ENCODE results near the gene CAMK4. TPM values are rescaled to one million over a fixed set of nuclear protein-coding genes. Genes with fewer than 3 reads are reported as not detected.
"Not testable (repeated sequence)": the region's sequence is repeated elsewhere in the genome, so short reads cannot be mapped to it uniquely, and the experiment has no call there.

CAMK4 gene
- total RNA-seq, 2 experiments from 2014 or later: 33.3 to 36.5 TPM

DNA sequence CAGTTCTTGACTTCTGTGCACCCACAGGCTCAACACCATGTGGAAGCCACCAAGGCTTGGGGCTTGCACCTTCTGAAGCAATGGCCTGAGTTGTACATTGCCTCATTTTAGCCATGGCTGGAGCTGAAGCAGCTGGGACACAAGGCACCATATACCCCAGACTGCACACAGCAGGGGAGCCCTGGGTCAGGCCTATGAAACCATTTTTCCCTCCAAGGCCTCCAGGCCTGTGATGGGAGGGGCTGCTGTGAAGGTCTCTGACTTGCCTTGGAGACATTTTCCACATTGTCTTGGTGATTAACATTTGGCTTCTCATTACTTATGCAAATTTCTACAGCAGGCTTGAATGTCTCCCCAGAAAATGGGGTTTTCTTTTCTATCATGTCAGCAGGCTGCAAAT is 185.1 kb downstream of the CAMK4 start:
- H3K27ac Mint-ChIP-seq; intact Hi-C loops (cut with micrococcal nuclease); DNase-seq; H3K4me1 Mint-ChIP-seq (ENCODE audit: low read depth); H3K27me3 Mint-ChIP-seq; CTCF ChIA-PET; H3K9me3 Mint-ChIP-seq; H3K4me3 Mint-ChIP-seq; POLR2A ChIA-PET: not testable (repeated sequence)
- H3K36me3 Mint-ChIP-seq: peaks cover 50% of the 10 kb centered on the region

DNA sequence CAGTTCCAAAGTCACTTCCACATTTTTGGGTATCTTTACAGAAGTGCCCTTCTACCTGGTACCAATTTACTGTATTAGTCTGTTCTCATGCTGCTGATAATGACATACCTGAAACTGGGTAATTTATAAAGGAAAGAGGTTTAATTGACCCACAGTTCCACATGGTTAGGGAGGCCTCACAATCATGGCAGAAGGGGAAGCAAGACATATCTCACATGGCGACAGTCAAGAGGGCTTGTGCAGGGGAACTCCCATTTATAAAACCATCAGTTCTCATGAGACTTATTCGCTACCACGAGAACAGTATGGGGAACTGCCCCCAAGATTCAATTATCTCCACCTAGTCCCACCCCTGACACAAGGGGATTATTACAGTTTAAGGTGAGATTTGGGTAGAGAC is 185.9 kb downstream of the CAMK4 start:
- H3K4me3 Mint-ChIP-seq; H3K27ac Mint-ChIP-seq; H3K4me1 Mint-ChIP-seq (ENCODE audit: low read depth); H3K27me3 Mint-ChIP-seq; intact Hi-C loops (cut with micrococcal nuclease); POLR2A ChIA-PET; H3K9me3 Mint-ChIP-seq; DNase-seq; CTCF ChIA-PET: not testable (repeated sequence)
- peaks cover 51% of the 10 kb centered on the region for H3K36me3 Mint-ChIP-seq

DNA sequence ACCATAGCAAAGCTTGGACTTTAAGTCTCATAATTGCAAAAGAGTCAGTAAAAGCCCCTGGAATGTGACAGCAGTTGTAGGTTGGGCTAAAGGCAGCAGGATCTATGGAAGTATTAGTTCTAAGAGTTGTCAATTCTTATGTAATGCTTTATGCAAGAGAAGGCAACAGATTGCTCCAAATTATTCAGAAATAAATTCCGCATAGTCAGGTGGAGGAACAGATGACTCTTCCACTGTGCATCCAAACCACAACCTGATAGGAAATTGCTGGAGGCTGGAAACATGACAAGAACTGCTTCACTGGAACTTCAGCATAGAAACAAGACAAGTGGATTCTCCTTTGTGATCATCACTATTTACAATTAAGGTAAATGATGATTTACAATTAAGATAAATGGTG is 187.1 kb downstream of the CAMK4 start:
- Mint-ChIP-seq H3K4me3 (no peak overlapping the region), H3K27me3 (no peaks in the 10 kb centered on the region), H3K4me1 (ENCODE audit: low read depth) (peaks cover 5% of the 10 kb centered on the region), H3K36me3 (peaks cover 48% of the 10 kb centered on the region), H3K9me3 (peaks cover 9% of the 10 kb centered on the region), H3K27ac (no peak overlapping the region)
- intact Hi-C loops (cut with micrococcal nuclease): no loop called here
- ChIA-PET POLR2A (no interaction called here), CTCF (no interaction called here)
- DNase-seq: no peak

DNA sequence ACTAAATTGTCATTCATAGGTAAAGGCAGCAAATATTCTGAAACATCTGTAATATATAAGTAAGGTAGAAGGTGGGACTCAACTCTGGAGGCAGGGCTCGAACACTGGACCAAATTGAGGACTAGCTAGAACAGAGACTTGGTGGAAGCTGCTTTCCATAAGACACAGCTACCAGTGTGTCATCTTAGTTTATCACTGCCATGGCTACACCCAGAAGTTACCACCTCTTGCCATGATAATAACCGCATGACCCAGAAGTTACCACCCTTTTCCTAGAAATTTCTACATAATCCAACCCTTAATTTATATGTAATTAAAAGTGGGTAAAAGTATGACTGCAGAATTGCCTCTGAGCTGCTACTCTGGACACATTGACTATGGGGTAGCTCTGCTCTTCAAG is 188.4 kb downstream of the CAMK4 start:
- no peak for DNase-seq
- intact Hi-C loops (cut with micrococcal nuclease): no loop called here
- Mint-ChIP-seq H3K9me3 (peaks cover 8% of the 10 kb centered on the region), H3K4me1 (ENCODE audit: low read depth) (peaks cover 5% of the 10 kb centered on the region), H3K27me3 (no peaks in the 10 kb centered on the region), H3K27ac (no peak overlapping the region), H3K36me3 (peaks cover 42% of the 10 kb centered on the region), H3K4me3 (no peak overlapping the region)
- ChIA-PET CTCF (interaction anchor here (1.0 kb wide), 1 partner anchor 13 kb away, joined by 3 read pairs; no protein-coding TSS in a partner anchor), POLR2A (no interaction called here)

DNA sequence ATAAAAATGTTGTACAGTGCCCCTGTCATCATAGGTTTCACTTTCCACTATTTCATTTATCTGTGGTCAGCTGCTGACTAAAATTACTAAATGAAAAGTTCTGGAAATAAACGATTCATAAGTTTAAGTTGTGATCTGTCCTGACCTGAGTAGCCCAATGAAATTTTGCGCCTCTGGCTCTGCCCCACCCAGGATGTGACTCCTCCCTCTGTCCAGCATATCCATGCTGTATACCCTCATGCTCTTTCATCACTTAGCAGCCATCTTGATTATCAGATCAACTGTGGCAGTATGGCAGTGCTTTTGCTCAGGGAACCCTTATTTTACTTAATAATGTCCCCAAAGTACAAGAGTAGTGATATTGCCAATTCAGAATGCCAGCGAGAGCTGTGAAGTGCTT is 190.9 kb downstream of the CAMK4 start:
- no peak overlapping the region for H3K27ac Mint-ChIP-seq
- peaks cover 15% of the 10 kb centered on the region for H3K9me3 Mint-ChIP-seq
- POLR2A ChIA-PET: no interaction called here
- peak; percentile 26 for DNase-seq
- no peak overlapping the region for H3K4me3 Mint-ChIP-seq
- CTCF ChIA-PET: no interaction called here
- intact Hi-C loops (cut with micrococcal nuclease): no loop called here
- H3K4me1 Mint-ChIP-seq (ENCODE audit: low read depth): peaks cover 5% of the 10 kb centered on the region
- peaks cover 27% of the 10 kb centered on the region for H3K36me3 Mint-ChIP-seq
- no peaks in the 10 kb centered on the region for H3K27me3 Mint-ChIP-seq

DNA sequence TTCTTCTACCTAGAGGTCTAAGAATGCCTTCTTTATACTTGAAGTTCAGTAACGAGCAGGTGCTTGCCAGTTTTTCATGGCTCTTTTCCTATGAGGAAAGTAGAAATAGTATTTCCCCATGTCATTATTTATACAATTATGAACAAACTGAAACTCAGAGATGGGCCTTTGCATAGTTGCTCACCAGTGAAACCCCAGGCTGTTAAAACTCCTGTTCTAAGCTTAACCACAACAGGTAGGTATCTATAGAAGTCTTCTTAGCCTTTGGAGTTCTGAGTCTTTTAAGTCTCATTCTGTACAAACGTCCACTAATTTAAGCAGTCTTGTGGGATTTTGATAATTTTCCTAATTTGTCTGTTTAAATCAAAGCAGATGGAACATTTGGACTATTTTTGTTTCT is 198.1 kb downstream of the CAMK4 start:
- H3K27ac Mint-ChIP-seq: no peak overlapping the region
- H3K27me3 Mint-ChIP-seq: no peaks in the 10 kb centered on the region
- CTCF ChIA-PET: no interaction called here
- H3K4me3 Mint-ChIP-seq: no peak overlapping the region
- intact Hi-C loops (cut with micrococcal nuclease): no loop called here
- POLR2A ChIA-PET: no interaction called here
- H3K4me1 Mint-ChIP-seq (ENCODE audit: low read depth): peaks cover 10% of the 10 kb centered on the region
- H3K36me3 Mint-ChIP-seq: peaks cover 25% of the 10 kb centered on the region
- H3K9me3 Mint-ChIP-seq: peaks cover 12% of the 10 kb centered on the region
- no peak for DNase-seq

DNA sequence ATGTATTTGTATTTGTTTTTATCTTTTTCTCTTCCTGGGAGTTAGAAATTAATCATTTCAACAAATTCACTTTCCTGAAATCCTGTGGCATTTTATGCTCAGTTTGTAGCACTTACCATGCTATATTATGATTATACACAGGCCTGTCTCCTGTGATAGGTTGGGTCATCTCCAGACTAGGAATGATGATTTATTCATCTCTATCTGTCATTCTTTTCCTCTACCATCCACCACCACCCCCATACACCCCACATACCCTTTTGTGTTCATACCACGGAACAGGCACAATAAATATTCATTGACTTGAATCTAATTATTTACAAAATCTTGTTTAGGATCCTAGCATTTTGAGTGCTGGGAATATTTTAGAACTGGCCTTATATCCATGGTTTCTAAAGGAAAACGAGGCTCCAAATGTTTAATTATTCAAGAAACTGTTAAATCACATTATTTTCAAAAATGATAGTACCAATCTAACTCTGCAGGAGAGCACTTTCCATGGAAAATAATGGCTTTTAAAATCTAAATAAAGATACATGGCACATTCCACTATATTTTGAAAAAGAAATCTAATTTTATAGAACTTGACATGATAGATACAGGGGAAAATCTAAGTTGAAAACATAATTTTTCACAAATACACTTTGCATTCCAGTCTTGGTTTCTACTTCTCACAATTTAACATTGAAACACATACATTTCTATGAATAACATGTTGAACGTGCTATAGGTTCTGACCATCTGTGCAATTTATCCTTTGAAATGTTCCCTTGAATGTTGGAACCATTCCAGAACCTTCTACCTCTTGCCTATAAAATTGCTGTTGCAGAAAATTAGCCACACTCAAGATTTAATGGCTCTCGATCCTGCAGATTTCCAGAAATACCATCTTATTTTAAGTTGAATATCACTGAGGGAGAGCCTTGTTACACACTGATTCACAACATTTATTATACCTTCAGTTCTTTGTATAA is 198.8 kb downstream of the CAMK4 start:
- Mint-ChIP-seq H3K27ac (no peak overlapping the region), H3K9me3 (peaks cover 6% of the 10 kb centered on the region), H3K36me3 (peaks cover 22% of the 10 kb centered on the region), H3K27me3 (no peaks in the 10 kb centered on the region), H3K4me1 (ENCODE audit: low read depth) (peaks cover 13% of the 10 kb centered on the region), H3K4me3 (no peak overlapping the region)
- ChIA-PET POLR2A (no interaction called here), CTCF (no interaction called here)
- intact Hi-C loops (cut with micrococcal nuclease): no loop called here
- no peak for DNase-seq

DNA sequence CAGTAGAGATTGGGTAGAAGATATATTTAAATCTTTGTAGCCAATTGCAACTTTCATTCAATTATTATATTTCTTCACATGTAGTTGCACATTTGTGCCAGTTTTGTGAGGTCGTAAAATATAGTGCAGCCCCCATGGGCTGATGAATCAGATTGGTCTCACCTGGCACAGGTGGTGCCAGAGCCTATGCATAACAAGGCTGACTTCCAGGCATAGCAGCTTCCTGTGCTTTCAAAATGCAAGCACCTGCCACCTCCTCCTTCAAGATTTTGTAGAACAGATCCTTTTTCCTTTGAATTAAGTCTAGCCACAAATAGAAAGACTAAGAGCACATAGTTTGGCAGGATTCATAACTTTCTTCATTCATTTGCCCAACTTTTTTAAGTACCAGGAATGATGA is 201.0 kb downstream of the CAMK4 start:
- CTCF ChIA-PET: interaction anchor here (0.8 kb wide), 1 partner anchor 13 kb away, joined by 3 read pairs; no protein-coding TSS in a partner anchor
- H3K4me1 Mint-ChIP-seq (ENCODE audit: low read depth): peaks cover 14% of the 10 kb centered on the region
- intact Hi-C loops (cut with micrococcal nuclease): no loop called here

DNA sequence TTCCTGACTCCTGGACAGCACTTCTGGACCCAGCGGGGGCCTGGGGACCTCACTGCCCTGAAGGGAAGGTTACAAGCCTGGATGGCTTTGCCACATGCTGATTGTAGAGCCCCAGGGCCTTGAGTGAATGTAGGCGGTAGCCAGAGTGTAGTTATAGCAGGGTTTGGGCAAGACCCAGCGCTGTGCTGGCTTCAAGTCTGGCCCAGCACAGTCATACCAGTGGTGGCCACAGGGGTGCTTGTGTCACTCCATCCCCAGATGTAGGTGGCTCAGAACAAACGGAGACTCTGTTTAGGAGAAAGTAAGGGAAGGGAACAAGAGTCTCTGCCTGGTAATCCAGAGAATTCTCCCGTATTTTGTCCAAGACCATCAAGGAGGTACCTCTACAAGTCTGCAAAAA is 203.6 kb downstream of the CAMK4 start:
- POLR2A ChIA-PET: no interaction called here
- DNase-seq: no peak
- H3K36me3 Mint-ChIP-seq: peaks cover 15% of the 10 kb centered on the region
- H3K9me3 Mint-ChIP-seq: no peaks in the 10 kb centered on the region
- peaks cover 17% of the 10 kb centered on the region for H3K4me1 Mint-ChIP-seq (ENCODE audit: low read depth)
- no peak overlapping the region for H3K4me3 Mint-ChIP-seq
- H3K27ac Mint-ChIP-seq: no peak overlapping the region
- CTCF ChIA-PET: no interaction called here
- H3K27me3 Mint-ChIP-seq: no peaks in the 10 kb centered on the region
- intact Hi-C loops (cut with micrococcal nuclease): no loop called here

More for the DNA sequence above, 201.0 kb downstream of the CAMK4 start:
- POLR2A ChIA-PET: no interaction called here
- H3K36me3 Mint-ChIP-seq: peaks cover 18% of the 10 kb centered on the region
- DNase-seq: no peak
- no peaks in the 10 kb centered on the region for H3K27me3 Mint-ChIP-seq
- H3K4me3 Mint-ChIP-seq: no peak overlapping the region
- H3K27ac Mint-ChIP-seq: no peak overlapping the region
- H3K9me3 Mint-ChIP-seq: no peaks in the 10 kb centered on the region

DNA sequence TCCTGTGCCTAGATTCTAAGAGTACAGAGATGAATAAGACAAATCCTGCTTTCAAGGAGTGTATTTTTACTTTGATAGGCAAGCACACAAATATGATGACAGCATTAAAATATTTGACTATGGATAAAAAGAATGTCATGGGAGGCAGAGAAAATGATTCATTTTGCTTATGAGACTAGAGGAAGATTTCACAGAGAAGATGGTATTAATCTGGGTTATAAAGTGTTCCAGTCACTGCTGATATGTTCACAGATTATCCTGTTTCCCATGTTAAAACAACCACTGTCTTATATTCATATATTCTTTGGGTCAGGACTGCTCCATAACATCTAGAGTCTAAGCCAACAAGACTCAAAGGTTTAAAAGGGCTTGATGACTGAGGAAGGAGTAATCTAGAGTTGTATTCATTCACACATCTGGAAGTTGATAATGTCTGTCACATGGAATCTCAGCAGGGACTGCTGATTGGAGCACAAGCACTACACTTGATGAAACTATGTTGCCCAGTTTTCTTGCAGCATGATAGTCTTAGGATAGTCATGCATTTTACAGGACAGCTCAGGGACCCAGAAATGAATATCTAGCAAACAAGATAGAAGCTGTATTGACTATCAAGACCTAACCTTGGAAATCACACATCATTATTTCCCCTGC is 208.8 kb downstream of the CAMK4 start:
- no peak overlapping the region for H3K27ac Mint-ChIP-seq

DNA sequence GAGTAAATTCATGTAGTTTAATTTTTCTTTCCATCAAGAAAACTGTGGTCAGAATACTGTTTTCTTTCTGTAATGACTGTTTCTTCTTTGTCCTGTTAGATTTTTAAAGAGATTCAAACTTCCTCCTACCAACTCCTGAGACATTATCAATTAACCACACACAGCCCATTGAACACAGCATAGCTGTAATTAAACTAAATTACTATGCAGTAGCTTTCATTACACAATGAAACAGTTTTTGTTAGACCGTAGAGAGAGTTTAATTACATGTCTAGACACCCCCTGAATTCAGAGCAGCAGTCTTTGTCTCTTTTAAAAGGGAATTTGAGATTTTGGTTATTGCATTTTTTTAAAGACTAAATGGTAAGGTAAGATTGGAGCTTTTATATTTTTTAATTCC is 210.6 kb downstream of the CAMK4 start:
- ChIA-PET CTCF (no interaction called here), POLR2A (no interaction called here)
- Mint-ChIP-seq H3K27me3 (no peaks in the 10 kb centered on the region), H3K27ac (no peak overlapping the region), H3K36me3 (peaks cover 5% of the 10 kb centered on the region), H3K4me1 (ENCODE audit: low read depth) (peaks cover 22% of the 10 kb centered on the region), H3K4me3 (no peak overlapping the region), H3K9me3 (no peaks in the 10 kb centered on the region)
- intact Hi-C loops (cut with micrococcal nuclease): no loop called here
- DNase-seq: no peak

More for the DNA sequence above, 208.8 kb downstream of the CAMK4 start:
- H3K4me3 Mint-ChIP-seq: no peak overlapping the region
- CTCF ChIA-PET: no interaction called here
- POLR2A ChIA-PET: no interaction called here
- peaks cover 5% of the 10 kb centered on the region for H3K36me3 Mint-ChIP-seq
- intact Hi-C loops (cut with micrococcal nuclease): no loop called here
- peaks cover 15% of the 10 kb centered on the region for H3K4me1 Mint-ChIP-seq (ENCODE audit: low read depth)
- no peak for DNase-seq
- H3K27me3 Mint-ChIP-seq: no peaks in the 10 kb centered on the region
- H3K9me3 Mint-ChIP-seq: no peaks in the 10 kb centered on the region

DNA sequence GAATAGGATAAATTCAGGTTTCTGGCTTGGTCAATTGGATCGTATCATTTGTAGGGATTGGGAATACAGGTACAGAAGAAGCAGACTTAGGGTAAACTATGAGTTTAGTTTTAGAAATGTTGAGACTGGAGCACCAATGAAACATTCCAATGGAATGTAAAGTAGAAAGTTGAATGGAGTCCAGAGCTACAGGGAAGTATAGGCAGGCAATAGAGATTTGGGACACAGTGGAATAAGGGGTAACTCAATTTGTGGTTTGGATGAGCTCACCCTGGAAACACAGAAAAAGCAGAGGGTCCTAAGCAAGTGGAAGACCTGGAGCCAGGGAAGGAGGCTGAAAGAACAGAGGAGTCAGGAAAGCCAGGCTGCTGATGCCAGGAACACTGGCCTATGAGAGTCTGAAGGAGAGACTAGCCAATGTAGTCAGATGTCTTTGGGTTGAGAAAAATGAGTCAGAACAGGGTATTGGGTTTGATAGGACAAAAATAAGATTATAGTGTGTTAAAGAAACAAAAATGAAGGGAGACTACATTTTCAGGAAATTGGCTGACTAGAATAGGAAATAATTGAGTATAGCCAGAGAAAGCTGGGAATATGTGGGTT is 215.4 kb downstream of the CAMK4 start:
- ChIA-PET POLR2A (no interaction called here), CTCF (interaction anchor here (0.5 kb wide), 1 partner anchor 210 kb away, joined by 3 read pairs; no protein-coding TSS in a partner anchor)
- Mint-ChIP-seq H3K4me3 (no peak overlapping the region), H3K4me1 (ENCODE audit: low read depth) (peaks cover 12% of the 10 kb centered on the region), H3K36me3 (peaks cover 5% of the 10 kb centered on the region), H3K9me3 (no peaks in the 10 kb centered on the region), H3K27ac (no peak overlapping the region), H3K27me3 (no peaks in the 10 kb centered on the region)
- DNase-seq: no peak
- intact Hi-C loops (cut with micrococcal nuclease): no loop called here
